Fibroblast of skin of back (primary cell): Measurements from ENCODE around the gene LTBP1.
"Not testable (repeated sequence)": the region's sequence is repeated elsewhere in the genome, so short reads cannot be mapped to it uniquely, and the experiment has no call there.

Experiments used
- DNase-seq: peaks from one replicate; pipeline ENCODE4 v3.0.0-alpha.2; 2013

Gene LTBP1

GRCh38 chr2:33051586-33052360 lies 105.0 kb downstream of the LTBP1 start:
- peak; percentile 60 for DNase-seq

- DNase-seq, result no peak
Measured at GRCh38 chr2:33052361-33052735, 105.6 kb downstream of the LTBP1 start.

DNA sequence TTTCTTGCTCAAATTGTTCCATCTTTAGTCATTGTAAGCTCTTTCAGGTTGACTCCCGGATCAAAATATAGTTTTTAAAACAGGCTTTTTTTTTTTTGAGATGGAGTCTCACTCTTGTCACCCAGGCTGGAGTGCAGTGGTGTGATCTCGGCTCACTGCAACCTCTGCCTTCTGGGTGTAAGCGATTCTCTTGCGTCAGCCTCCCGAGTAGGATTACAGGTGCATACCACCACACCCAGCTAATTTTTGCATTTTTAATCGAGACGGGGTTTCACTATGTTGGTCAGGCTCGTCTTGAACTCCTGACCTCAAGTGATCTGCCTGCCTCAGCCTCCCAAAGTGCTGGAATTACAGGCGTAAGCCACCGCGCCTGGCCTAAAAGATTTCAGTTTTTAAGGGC lies 106.0 kb downstream of the LTBP1 start:
- DNase-seq, result not testable (repeated sequence)

DNA sequence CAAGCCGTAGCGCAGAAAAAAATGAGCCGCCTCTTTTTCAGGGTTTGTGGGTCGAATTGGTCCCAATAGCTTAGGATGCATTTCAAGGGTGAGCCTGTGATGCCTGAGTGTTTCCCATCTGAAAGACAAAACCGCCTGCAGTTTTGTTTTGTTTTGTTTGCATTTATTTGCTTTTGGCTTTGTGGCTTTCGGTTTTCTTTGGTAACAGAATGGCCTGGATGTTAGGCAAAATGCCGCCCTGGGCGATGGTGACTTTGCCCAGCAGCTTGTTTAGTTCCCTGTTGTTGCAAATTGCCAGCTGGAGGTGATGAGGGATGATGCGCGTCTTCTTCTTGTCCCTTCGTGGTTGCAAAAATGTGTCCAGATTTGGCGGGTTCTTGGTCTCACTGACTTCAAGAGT lies 109.4 kb downstream of the LTBP1 start:
- no peak for DNase-seq

- not testable (repeated sequence) for DNase-seq
Measured at GRCh38 chr2:33057307-33058028, 110.7 kb downstream of the LTBP1 start.

- DNase-seq, result no peak
Measured at GRCh38 chr2:33058716-33059470, 112.1 kb downstream of the LTBP1 start.

- DNase-seq, result peak; percentile 73
Measured at GRCh38 chr2:33059471-33060156, 112.9 kb downstream of the LTBP1 start.

DNA sequence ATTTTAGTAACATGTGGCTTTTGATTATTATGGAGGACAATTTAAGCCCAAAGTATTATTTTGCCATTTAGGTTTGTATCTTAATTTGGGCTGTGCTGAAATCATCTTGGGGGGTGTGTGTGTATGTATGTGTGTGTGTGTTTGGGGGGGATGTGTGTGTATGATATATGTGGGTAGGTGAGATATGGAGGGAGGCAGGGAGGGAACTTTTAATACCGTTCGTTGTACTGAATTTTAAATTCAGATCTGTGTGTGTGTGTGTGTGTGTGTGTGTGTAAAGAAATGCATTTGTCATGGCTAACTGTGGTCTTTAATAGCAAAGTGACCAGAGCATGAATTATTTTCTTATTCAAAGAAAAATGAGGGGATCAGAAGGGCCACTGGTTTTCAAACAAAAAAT lies 113.7 kb downstream of the LTBP1 start:
- no peak for DNase-seq

- peak; percentile 15 for DNase-seq
Measured at GRCh38 chr2:33062665-33063250, 116.0 kb downstream of the LTBP1 start.

DNA sequence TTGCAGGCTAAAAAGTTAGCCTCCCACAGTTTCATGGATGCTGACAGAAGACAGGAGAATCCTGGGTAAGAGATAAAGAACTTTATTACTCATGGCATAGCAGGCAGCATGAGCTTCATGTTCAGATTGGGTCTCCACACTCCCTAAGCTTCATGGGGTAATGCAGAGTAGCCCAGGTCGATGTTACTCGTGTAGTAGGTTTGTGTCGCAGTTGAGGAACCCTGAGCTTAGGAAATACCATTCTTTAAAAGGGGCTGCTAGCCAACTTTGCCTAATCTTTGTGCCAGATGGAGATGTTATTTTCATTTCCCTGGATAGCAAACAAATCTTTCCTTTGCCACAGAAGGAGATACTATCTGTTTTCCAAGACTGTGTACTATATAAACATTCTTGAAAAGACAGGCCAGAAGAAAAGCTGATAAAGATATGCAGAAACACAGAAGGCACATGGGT lies 117.6 kb downstream of the LTBP1 start:
- DNase-seq, result no peak

DNA sequence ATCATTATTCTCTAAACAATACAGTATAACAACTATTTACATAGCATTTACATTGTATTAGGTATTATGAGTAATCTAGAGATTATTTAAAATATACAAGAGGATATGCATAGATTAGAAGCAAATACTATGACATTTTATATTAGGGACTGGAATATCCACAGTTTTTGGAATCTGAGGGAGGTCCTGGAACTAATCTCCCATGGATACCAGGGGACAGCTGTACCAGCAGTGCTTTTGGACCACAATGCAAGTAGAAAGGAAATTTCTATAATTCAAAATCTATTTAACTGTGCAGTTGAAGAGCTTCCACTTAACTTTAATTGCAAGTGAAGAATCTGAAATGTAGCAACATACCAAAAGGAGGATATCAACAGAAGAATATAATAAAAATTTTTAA lies 120.8 kb downstream of the LTBP1 start:
- DNase-seq, result no peak

- peak; percentile 91 for DNase-seq
Measured at GRCh38 chr2:33068261-33068660, 121.5 kb downstream of the LTBP1 start.

DNA sequence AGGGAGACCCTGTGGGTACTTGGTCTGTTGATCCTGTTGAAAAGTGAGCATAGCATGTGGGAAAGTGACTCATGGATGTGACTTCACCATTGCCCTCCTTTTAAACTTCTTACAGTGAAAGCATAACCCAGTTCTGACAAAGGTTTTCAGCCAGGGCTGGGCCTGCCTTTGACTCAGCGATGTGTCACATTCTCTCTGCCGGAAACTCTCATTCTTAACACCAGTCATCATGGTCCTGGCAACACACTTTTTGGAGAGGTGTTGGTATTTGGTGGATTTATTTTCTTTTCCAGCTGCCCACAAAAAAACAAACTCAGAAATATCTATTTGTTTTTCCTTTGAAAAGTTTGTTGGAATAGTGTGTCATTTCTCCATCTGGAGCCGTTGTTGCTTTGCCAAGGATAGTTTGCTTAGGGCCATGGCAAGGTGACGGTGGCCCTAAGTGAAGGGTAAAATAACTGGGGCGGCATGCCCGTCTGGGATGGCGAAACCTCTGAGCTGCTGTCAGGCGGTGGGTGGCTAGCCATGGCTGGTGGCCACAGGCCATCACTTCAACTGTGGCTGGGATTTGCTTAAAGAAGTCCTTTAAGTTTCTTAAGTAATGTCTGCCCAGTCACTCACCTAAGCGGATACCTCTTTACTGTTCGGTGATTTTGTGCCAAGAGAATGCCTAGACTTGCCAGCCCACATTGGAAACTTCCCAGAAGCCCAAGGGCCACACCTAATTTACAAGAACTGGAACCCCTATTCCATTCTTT lies 123.3 kb downstream of the LTBP1 start:
- peak; percentile 100 for DNase-seq

GRCh38 chr2:33071591-33071990 lies 124.8 kb downstream of the LTBP1 start:
- peak; percentile 28 for DNase-seq

DNA sequence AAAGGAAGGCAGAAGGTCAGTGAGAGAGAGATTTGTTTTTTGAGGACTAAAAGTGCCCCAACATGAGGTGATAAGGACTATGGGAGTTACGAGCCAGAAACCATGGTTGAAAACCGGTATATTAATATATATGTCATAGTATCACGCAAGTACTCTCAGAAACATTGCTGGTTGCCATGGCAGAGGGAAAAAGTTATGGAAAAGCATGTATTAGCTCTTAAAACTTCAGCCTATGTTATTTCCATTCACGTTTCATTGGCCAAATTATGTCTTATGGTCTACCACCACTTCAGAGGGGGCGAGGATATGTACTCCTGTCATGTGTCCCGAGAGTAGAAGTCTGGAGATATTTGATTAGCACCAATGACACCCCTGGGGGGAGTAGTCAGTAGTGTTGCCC lies 125.9 kb downstream of the LTBP1 start:
- DNase-seq, result peak; percentile 6

- DNase-seq, result peak; percentile 43
Measured at GRCh38 chr2:33073018-33073417, 126.3 kb downstream of the LTBP1 start.

GRCh38 chr2:33074197-33074596 lies 127.4 kb downstream of the LTBP1 start:
- no peak for DNase-seq

GRCh38 chr2:33077311-33077710 lies 130.6 kb downstream of the LTBP1 start:
- no peak for DNase-seq

DNA sequence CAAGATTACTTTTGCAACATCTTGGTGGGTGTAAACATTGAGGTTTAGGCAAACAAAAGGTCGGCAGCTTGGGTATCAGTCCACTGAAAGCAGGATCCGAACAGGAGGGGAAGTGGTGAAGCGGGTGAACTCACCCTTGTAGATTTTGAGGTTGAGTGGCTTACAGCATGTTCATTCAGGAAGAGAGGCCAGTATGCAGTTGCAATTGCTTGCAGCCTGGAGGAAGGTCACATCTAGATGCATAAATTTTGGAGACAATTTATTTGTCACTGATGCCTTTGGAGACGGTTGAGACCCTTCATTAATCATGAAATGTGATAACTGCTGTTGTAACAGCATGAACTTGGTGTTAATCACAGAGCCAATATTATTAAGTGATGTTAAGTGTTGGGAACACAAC lies 131.1 kb downstream of the LTBP1 start:
- DNase-seq, result no peak

DNA sequence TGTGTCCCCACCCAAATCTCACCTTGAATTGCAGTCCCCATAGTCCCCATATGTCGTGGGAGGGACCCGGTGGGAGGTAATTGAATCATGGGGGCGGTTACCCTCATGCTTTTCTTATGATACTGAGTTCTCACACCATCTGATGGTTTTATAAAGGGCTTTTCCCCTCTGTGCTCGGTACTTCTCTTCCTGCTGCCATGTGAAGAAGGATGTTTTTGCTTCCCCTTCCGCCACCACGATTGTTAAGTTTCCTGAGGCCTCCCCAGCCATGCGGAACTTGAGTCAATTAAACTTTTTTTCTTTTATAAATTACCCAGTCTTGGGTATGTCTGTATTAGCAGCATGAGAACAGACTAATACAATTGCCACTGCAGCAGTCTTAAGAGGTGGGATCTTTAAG lies 134.9 kb downstream of the LTBP1 start:
- no peak for DNase-seq

GRCh38 chr2:33083699-33084387 lies 137.1 kb downstream of the LTBP1 start:
- DNase-seq, result no peak
